ENCODE data around the gene IGFBP2. TPM values are rescaled to one million over a fixed set of nuclear protein-coding genes. Genes with fewer than 3 reads are reported as not detected.

Gene IGFBP2
- total and polyA plus RNA-seq, 2 of the 4 experiments (the other 2 are of a cell fraction), result 33.5 to 236 TPM

DNA sequence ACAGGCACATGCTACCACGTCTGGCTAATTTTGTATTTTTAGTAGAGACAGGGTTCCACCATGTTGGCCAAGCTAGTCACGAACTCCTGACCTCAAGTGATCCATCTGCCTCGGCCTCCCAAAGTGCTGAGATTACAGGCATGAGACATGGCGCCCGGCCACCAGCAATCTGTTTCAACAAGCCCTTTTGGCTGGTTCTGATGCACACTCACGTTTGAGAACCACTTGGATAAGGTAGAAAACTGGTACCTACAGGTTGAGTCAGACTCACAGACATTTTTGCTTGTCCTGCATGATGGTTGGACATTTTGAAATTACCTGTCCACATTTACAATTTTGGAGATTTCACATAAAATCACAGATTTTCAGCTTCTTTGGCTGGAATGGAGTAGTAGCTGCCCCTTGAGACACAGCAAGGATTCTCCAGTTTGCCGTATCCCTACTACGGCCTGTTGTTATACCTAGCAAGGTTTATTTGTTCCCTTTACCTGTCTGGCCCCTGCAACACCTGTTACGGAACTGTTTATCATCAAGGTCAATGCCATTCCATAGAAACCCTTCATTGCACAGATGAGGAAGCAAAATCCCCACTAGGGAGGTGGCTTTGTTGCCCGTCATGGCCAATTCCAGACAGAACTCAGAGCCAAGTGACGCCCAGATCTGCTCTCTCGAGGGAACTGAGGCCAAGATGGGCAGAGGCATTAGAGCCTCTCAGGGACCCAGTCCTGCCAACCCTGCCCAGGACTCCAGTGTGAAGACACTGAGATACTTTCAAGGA, 31.4 kb upstream of the IGFBP2 start:
- no peak overlapping the region for H4K91ac ChIP-seq (ENCODE audit: insufficient read depth, low read depth, low read length)
- dilution Hi-C loops (cut with HindIII; ENCODE audit: low sequenced_read_pairs, unreplicated experiment) (no loop called here), in situ Hi-C loops (cut with MboI; ENCODE audit: low sequenced_read_pairs) (no loop called here), intact Hi-C loops (cut with micrococcal nuclease) (no loop called here)
- H3K4me1 ChIP-seq (ENCODE audit: control insufficient read depth, insufficient read depth, low read length), result peaks cover 11% of the 10 kb centered on the region
- no peak overlapping the region for H4K8ac ChIP-seq (ENCODE audit: low read depth in 2 of 2, low read length in 2 of 2)
- H2BK20ac ChIP-seq (ENCODE audit: low read depth, low read length), result no peak overlapping the region
- DNase-seq (no peak), ATAC-seq (ENCODE audit: low read depth) (no peak)
- no peaks in the 10 kb centered on the region for H3K79me1 ChIP-seq (ENCODE audit: low read depth in 1 of 2, low read length in 2 of 2)
- 86% methylated on average over 7 of the region's 12 CpGs; no CpG with 5 or more reads in 1 of the 2 experiments for WGBS, 2 experiments (ENCODE audit: extremely low coverage in 2 of 2, insufficient read length in 1 of 2)
- H3K14ac ChIP-seq (replicated peaks; ENCODE audit: low read depth, low read length), result no peak overlapping the region
- ChIA-PET POLR2A (ENCODE audit: unreplicated experiment) (no interaction called here), CTCF (no interaction called here)
- H2BK15ac ChIP-seq (ENCODE audit: low read depth, low read length), result no peak overlapping the region
- no peaks in the 10 kb centered on the region for H3K9me3 ChIP-seq (ENCODE audit: control insufficient read depth, insufficient read depth, low read length)
- no peak overlapping the region for H3K4ac ChIP-seq (ENCODE audit: low read depth, low read length)
- H3K36me3 ChIP-seq (ENCODE audit: control insufficient read depth, insufficient read depth, low read length), result no peaks in the 10 kb centered on the region
- peaks cover 7% of the 10 kb centered on the region; the same call in 1 of the 2 replicates for H3K9me1 ChIP-seq (ENCODE audit: insufficient read depth, low read length)
- no peak overlapping the region for H3K4me3 ChIP-seq (ENCODE audit: insufficient read depth, low read depth, low read length)
- no peak overlapping the region for H2BK5ac ChIP-seq (ENCODE audit: low read depth, low read length, poor library complexity, severe bottlenecking)
- no peaks in the 10 kb centered on the region for H4K20me1 ChIP-seq (ENCODE audit: insufficient read depth, low read length)
- H2AK5ac ChIP-seq (ENCODE audit: low read depth, low read length), result no peak overlapping the region
- peaks cover 30% of the 10 kb centered on the region for H3K27me3 ChIP-seq (ENCODE audit: control insufficient read depth, insufficient read depth, low read length)
- BruUV-seq (replicated peaks), result no TSS peak
- H2AK9ac ChIP-seq (replicated peaks; ENCODE audit: low read depth, low read length, poor library complexity), result no peak overlapping the region
- H3K56ac ChIP-seq (ENCODE audit: extremely low read depth, insufficient read depth, low read length), result no peak overlapping the region
- H3K4me2 ChIP-seq (ENCODE audit: low read depth, low read length), result no peak overlapping the region
- no peak overlapping the region for H2BK120ac ChIP-seq (ENCODE audit: low read depth, low read length)
- H3K18ac ChIP-seq (ENCODE audit: low read depth, low read length), result no peak overlapping the region
- TF ChIP-seq MAFK (IDR thresholded peaks at IDR 0.05; ENCODE audit: low read depth, low read length) (no peak), MXI1 (IDR thresholded peaks at IDR 0.05; ENCODE audit: borderline replicate concordance, low read depth, low read length) (no peak), FOS (IDR thresholded peaks at IDR 0.05; ENCODE audit: low read depth, low read length) (no peak)
- TF ChIP-seq, protein P1, sequence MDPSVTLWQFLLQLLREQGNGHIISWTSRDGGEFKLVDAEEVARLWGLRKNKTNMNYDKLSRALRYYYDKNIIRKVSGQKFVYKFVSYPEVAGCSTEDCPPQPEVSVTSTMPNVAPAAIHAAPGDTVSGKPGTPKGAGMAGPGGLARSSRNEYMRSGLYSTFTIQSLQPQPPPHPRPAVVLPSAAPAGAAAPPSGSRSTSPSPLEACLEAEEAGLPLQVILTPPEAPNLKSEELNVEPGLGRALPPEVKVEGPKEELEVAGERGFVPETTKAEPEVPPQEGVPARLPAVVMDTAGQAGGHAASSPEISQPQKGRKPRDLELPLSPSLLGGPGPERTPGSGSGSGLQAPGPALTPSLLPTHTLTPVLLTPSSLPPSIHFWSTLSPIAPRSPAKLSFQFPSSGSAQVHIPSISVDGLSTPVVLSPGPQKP (IDR thresholded peaks at IDR 0.05; ENCODE audit: borderline replicate concordance, low read depth, low read length), result no peak
- H3K23ac ChIP-seq (ENCODE audit: low read depth, low read length), result no peak overlapping the region
- H3K27ac ChIP-seq (ENCODE audit: insufficient read depth, low read length), result no peak overlapping the region
- H3K9ac ChIP-seq (ENCODE audit: low read depth, low read length), result no peak overlapping the region
- no peak overlapping the region for H4K5ac ChIP-seq (ENCODE audit: low read depth, low read length)
- H2AFZ ChIP-seq (replicated peaks; ENCODE audit: low read length, poor library complexity), result no peak overlapping the region
